HL-60/S4 treated with retinoic acid at 250 ng/mL for 4 days and 3 days (cell line): ENCODE measurements around the gene PDAP1.
"Not testable (repeated sequence)": the region's sequence is repeated elsewhere in the genome, so short reads cannot be mapped to it uniquely, and the experiment has no call there.

Experiments
- in situ Hi-C: fragments of 300-500 bp; cut with MboI; formaldehyde crosslinking; loops from 2 replicates; pipeline ENCODE4 v1.7.0; 2022; ENCODE audit warnings: low sequenced_read_pairs

The PDAP1 gene

GRCh38 chr7:99379693-99380031, 28.7 kb downstream of the PDAP1 start:
- in situ Hi-C loops = not testable (repeated sequence)

DNA sequence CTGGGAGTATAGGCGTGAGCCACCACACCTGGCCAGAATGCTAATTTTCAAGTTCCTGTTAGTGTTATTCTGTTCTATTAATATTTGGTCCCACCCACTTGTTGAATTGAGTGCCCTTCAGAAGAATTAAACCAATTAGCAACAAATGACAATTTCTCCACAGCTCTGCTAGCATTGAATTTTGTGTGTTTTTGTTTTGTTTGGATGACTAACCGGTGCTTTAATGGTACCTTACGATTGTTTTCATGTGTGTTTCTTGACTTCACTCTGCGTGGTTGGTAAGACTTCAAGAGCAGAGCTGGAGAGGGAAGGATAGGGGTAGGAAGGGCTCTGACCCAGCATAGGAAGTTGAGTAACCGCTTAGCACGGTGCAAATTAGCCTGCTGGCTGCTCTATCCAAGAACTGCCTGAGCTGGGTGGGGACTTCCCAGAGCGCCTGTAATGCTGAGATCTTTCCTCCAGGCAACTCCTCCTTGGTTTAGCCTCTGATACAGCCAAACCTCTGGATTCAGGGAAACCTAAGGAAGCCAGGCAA, 29.3 kb downstream of the PDAP1 start:
- in situ Hi-C loops = no loop called here

- in situ Hi-C loops = no loop called here
Measured at GRCh38 chr7:99375070-99375807, 33.2 kb downstream of the PDAP1 start.

- in situ Hi-C loops = no loop called here
Measured at GRCh38 chr7:99374111-99375064, 34.0 kb downstream of the PDAP1 start, which contains the start of gene ARPC1B. ARPC1B (plus strand) TSS chr7:99374730; CDS start chr7:99385715, 10,985 bp downstream.

DNA sequence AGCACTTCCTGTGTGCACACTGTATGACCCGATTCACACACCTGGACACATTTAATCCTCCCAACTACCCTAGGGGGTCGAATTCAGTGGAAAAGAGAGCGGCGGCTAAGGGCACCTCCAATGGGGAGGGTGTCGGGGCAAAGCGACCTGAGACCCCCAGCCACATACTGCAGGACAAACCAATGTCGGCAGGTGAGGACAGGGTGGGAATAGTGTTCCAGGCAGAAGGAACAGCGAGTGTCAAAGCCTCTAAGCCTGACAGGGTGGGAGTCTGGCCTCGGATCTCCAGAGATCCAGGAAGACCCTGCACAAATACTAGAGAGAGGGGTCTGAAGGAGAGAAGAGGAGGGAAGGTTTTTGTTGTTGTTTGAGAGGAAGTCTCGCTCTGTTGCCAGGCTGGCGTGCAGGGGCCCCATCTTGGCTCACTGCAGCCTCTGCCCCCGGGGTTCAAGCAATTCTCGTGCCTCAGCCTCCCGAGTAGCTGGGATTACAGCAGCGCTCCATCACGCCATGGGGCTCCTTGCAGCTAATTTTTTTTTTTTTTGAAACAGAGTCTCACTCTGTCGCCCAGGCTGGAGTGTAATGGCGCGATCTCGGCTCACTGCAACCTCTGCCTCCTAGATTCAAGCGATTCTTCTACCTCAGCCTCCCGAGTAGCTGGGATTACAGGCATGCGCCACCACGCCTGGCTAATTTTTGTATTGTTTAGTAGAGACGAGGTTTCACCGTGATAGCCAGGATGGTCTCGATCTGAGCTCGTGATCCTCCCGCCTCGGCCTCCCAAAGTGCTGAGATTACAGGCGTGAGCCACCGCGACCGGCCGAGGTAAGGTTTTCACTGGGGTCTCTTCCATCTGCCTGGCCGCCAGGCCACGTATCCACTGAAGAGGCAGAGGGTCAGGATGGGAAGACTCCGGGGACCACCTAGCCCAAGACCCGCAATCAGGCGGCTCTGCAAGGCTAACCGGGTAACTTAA, 35.0 kb downstream of the PDAP1 start:
- in situ Hi-C loops = no loop called here

- in situ Hi-C loops = no loop called here
Measured at GRCh38 chr7:99372275-99373090, 35.9 kb downstream of the PDAP1 start.

GRCh38 chr7:99371376-99371920, 36.9 kb downstream of the PDAP1 start:
- in situ Hi-C loops = no loop called here

- in situ Hi-C loops = no loop called here
Measured at GRCh38 chr7:99369767-99370391, 38.5 kb downstream of the PDAP1 start.

- in situ Hi-C loops = no loop called here
Measured at GRCh38 chr7:99368750-99369389, 39.5 kb downstream of the PDAP1 start.

GRCh38 chr7:99366646-99367045, 41.8 kb downstream of the PDAP1 start:
- in situ Hi-C loops = no loop called here

DNA sequence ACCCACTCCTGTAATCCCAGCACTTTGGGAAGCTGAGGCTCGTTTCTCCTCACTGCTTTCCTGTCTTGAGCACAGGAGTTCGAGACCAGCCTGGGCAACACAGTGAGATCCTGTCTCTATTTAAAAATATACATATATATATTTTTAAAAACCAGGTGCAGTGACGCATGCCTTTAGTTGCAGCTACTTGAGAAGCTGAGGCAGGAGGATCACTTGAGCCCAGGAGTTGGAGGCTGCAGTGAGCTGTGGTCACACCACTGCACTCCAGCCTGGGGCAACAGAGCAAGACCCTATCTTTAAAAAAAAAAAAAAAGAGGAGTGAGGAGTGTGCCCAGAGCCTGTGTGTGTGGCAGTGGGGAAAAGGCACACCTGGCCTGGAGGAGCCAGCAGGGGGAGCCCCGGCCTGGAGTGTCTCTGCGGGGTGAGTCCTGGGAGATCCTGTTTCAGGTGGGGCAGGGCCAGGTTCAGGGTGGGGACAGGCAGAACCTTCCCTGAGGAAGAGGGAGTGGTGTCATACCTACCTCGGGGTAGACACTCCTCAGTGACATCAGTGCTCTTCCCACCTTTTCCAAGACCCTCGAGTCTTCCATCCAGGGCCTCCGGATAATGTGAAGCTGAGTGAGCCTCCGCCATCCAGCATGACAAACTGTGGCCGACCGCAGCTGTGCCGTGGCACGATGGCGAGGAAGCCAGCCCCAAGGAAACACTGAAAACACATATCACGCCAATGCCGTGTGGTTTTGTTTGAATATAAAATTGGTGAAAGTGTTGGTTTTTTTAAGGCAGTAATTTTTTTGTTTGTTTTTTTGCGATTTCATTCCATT, 42.9 kb downstream of the PDAP1 start:
- in situ Hi-C loops = no loop called here

GRCh38 chr7:99363286-99363685, 45.1 kb downstream of the PDAP1 start:
- in situ Hi-C loops = no loop called here

DNA sequence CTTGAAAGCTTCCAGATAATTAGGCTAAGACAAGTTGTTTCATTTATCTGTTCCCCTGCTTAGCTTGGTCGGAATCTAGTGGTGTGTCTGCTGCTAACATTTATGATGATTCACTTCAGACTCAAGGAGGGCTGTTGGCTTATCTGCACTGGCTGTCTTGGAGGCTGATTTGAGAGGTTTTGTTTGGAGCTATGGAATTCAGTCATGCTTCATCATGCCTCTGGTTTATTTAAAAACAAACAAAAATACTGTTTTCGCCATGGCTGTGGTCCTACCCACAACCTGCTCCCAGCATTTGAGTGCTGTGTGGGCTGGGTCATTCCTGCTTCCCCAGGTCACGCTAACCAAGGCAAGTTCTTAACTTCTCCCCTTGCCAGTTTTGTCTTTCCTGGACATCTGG, 45.6 kb downstream of the PDAP1 start:
- in situ Hi-C loops = no loop called here

GRCh38 chr7:99359465-99360154, 48.8 kb downstream of the PDAP1 start:
- in situ Hi-C loops = no loop called here

- in situ Hi-C loops = not testable (repeated sequence)
Measured at GRCh38 chr7:99358521-99358920, 49.9 kb downstream of the PDAP1 start.

- in situ Hi-C loops = no loop called here
Measured at GRCh38 chr7:99357701-99358490, 50.5 kb downstream of the PDAP1 start.
